ENCODE data around the gene COL23A1.

The COL23A1 gene

DNA sequence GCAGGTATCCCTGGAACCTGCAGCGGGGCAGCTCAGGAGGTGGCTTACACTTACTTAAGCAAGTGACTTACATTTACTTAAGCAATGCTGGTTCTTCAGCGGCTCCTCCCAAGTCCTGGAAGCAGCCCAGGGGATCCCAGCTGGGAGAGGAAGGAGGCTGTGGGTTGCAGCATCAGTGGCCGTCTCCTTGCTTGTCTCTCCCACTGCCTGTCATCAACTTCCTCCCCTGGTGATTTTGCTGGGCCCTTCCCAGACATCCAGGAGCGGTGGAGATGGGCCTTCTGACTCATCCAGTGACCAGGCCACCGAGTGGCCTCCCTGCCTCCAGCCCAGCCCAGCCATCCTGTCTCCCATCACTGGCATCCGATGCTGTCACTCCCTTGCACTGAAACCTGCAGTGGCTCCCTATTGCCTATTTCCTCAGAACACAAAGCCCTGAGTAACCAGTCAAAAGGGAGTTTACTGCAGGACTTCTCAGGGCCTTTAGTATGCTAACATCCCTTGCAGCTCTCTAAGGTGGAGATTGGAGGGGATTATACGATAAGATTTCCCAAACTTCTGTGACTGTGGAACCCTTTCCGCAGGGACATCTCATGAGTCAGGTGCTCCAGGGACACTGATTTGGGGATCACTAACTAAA, 201.7 kb downstream of the COL23A1 start:
- Histone ChIP-seq H3K4me1 (ENCODE audit: control insufficient read depth in 5 of 5, insufficient read depth in 5 of 5, low read length in 5 of 5) (peaks cover 0 to 17% (median 2%) of the 10 kb centered on the region in 5 donors), H3K9me3 (ENCODE audit: control insufficient read depth in 5 of 5, low read length in 5 of 5) (no peaks in the 10 kb centered on the region), H3K4me3 (ENCODE audit: low read depth in 1 of 5, low read length in 5 of 5) (no peak overlapping the region), H3K27ac (ENCODE audit: low read depth, low read length) (no peak overlapping the region), H3K27me3 (ENCODE audit: control insufficient read depth in 5 of 5, insufficient read depth in 4 of 5, low read length in 5 of 5) (peaks cover 22 to 46% (median 38%) of the 10 kb centered on the region in 5 donors), H3K36me3 (ENCODE audit: control insufficient read depth in 5 of 5, insufficient read depth in 5 of 5, low read length in 5 of 5) (no peaks in the 10 kb centered on the region), H3K9ac (ENCODE audit: low read length in 5 of 5) (no peak overlapping the region)

DNA sequence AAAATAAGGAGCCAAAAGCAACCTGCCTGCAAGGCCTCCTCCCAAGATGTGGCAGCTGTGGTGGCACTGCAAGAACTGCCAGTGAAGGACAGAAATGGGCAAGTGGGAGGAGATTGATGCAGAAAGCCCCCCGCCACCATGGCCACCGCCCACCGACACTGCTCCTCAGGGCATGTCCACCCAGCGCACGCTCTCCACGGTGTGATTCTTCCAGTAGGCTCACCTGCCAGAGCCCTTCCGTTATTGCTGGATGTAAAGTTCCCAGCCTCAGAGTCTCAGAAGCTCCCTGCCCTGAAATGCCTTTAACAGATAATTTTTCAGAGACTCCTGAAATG, 202.4 kb downstream of the COL23A1 start:
- peaks cover 23 to 52% (median 42%) of the 10 kb centered on the region in 5 donors for H3K27me3 ChIP-seq (ENCODE audit: control insufficient read depth in 5 of 5, insufficient read depth in 4 of 5, low read length in 5 of 5)
- H3K4me1 ChIP-seq (ENCODE audit: control insufficient read depth in 5 of 5, insufficient read depth in 5 of 5, low read length in 5 of 5) = peaks cover 0 to 15% (median 2%) of the 10 kb centered on the region in 5 donors
- H3K36me3 ChIP-seq (ENCODE audit: control insufficient read depth in 5 of 5, insufficient read depth in 5 of 5, low read length in 5 of 5) = no peaks in the 10 kb centered on the region
- no peak overlapping the region for H3K4me3 ChIP-seq (ENCODE audit: low read depth in 1 of 5, low read length in 5 of 5)
- no peak overlapping the region for H3K27ac ChIP-seq (ENCODE audit: low read depth, low read length)
- no peaks in the 10 kb centered on the region for H3K9me3 ChIP-seq (ENCODE audit: control insufficient read depth in 5 of 5, low read length in 5 of 5)
- no peak overlapping the region for H3K9ac ChIP-seq (ENCODE audit: low read length in 5 of 5)

- Histone ChIP-seq H3K9me3 (ENCODE audit: control insufficient read depth in 5 of 5, low read length in 5 of 5) (no peaks in the 10 kb centered on the region), H3K27me3 (ENCODE audit: control insufficient read depth in 5 of 5, insufficient read depth in 4 of 5, low read length in 5 of 5) (peaks cover 23 to 52% (median 42%) of the 10 kb centered on the region in 5 donors), H3K4me1 (ENCODE audit: control insufficient read depth in 5 of 5, insufficient read depth in 5 of 5, low read length in 5 of 5) (peaks cover 0 to 12% (median 2%) of the 10 kb centered on the region in 5 donors), H3K9ac (ENCODE audit: low read length in 5 of 5) (no peak overlapping the region), H3K4me3 (ENCODE audit: low read depth in 1 of 5, low read length in 5 of 5) (no peak overlapping the region), H3K36me3 (ENCODE audit: control insufficient read depth in 5 of 5, insufficient read depth in 5 of 5, low read length in 5 of 5) (no peaks in the 10 kb centered on the region), H3K27ac (ENCODE audit: low read depth, low read length) (no peak overlapping the region)
Measured at GRCh38 chr5:178387061-178387855, 202.9 kb downstream of the COL23A1 start.

DNA sequence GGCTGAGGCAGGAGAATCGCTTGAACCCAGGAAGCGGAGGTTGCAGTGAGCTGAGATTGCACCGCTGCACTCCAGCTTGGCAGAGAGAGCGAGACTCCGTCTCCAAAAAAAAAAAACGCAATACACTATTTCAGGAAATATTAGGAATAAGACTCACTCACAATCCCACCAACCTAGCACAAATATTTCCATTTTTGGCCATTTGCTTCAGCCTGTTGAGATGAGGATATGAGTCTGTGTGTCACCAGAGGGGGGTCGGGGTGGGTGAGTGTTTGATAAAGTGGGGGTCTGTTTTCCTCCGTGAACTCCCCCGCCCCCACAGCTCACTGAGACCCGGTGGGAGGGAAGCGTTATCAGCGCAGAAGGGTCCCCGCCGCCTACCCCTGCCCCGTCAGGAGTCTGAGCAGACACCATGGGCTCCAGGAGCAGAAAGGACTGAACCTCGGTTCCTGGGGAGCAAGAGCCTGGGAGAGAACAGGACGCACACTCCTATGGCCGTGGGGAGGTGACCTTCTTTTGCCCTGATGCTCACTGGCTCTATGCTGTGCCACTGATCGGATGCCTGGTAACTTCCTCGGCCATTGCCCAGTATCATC, 203.8 kb downstream of the COL23A1 start:
- Histone ChIP-seq H3K27me3 (ENCODE audit: control insufficient read depth in 5 of 5, insufficient read depth in 4 of 5, low read length in 5 of 5) (peaks cover 23 to 52% (median 42%) of the 10 kb centered on the region in 5 donors), H3K4me3 (ENCODE audit: low read depth in 1 of 5, low read length in 5 of 5) (no peak overlapping the region), H3K9me3 (ENCODE audit: control insufficient read depth in 5 of 5, low read length in 5 of 5) (no peaks in the 10 kb centered on the region), H3K36me3 (ENCODE audit: control insufficient read depth in 5 of 5, insufficient read depth in 5 of 5, low read length in 5 of 5) (no peaks in the 10 kb centered on the region), H3K9ac (ENCODE audit: low read length in 5 of 5) (no peak overlapping the region), H3K27ac (ENCODE audit: low read depth, low read length) (no peak overlapping the region), H3K4me1 (ENCODE audit: control insufficient read depth in 5 of 5, insufficient read depth in 5 of 5, low read length in 5 of 5) (peaks cover 0 to 12% (median 2%) of the 10 kb centered on the region in 5 donors)

GRCh38 chr5:178385496-178385890, 204.7 kb downstream of the COL23A1 start:
- Histone ChIP-seq H3K4me1 (ENCODE audit: control insufficient read depth in 5 of 5, insufficient read depth in 5 of 5, low read length in 5 of 5) (peaks cover 0 to 12% (median 2%) of the 10 kb centered on the region in 5 donors), H3K4me3 (ENCODE audit: low read depth in 1 of 5, low read length in 5 of 5) (no peak overlapping the region), H3K9me3 (ENCODE audit: control insufficient read depth in 5 of 5, low read length in 5 of 5) (no peaks in the 10 kb centered on the region), H3K36me3 (ENCODE audit: control insufficient read depth in 5 of 5, insufficient read depth in 5 of 5, low read length in 5 of 5) (no peaks in the 10 kb centered on the region), H3K27me3 (ENCODE audit: control insufficient read depth in 5 of 5, insufficient read depth in 4 of 5, low read length in 5 of 5) (peaks cover 21 to 52% (median 42%) of the 10 kb centered on the region in 5 donors), H3K27ac (ENCODE audit: low read depth, low read length) (no peak overlapping the region), H3K9ac (ENCODE audit: low read length in 5 of 5) (no peak overlapping the region)

GRCh38 chr5:178384816-178385495, 205.2 kb downstream of the COL23A1 start:
- no peak overlapping the region for H3K4me3 ChIP-seq (ENCODE audit: low read depth in 1 of 5, low read length in 5 of 5)
- no peak overlapping the region for H3K9ac ChIP-seq (ENCODE audit: low read length in 5 of 5)
- no peaks in the 10 kb centered on the region for H3K36me3 ChIP-seq (ENCODE audit: control insufficient read depth in 5 of 5, insufficient read depth in 5 of 5, low read length in 5 of 5)
- no peaks in the 10 kb centered on the region for H3K9me3 ChIP-seq (ENCODE audit: control insufficient read depth in 5 of 5, low read length in 5 of 5)
- H3K27me3 ChIP-seq (ENCODE audit: control insufficient read depth in 5 of 5, insufficient read depth in 4 of 5, low read length in 5 of 5) = peaks cover 20 to 50% (median 42%) of the 10 kb centered on the region in 5 donors
- H3K27ac ChIP-seq (ENCODE audit: low read depth, low read length) = no peak overlapping the region
- peaks cover 0 to 12% (median 2%) of the 10 kb centered on the region in 5 donors for H3K4me1 ChIP-seq (ENCODE audit: control insufficient read depth in 5 of 5, insufficient read depth in 5 of 5, low read length in 5 of 5)

GRCh38 chr5:178383919-178384815, 206.0 kb downstream of the COL23A1 start:
- H3K27ac ChIP-seq (ENCODE audit: low read depth, low read length) = no peak overlapping the region
- H3K27me3 ChIP-seq (ENCODE audit: control insufficient read depth in 5 of 5, insufficient read depth in 4 of 5, low read length in 5 of 5) = peaks cover 13 to 43% (median 38%) of the 10 kb centered on the region in 5 donors
- H3K4me3 ChIP-seq (ENCODE audit: low read depth in 1 of 5, low read length in 5 of 5) = no peak overlapping the region
- H3K9me3 ChIP-seq (ENCODE audit: control insufficient read depth in 5 of 5, low read length in 5 of 5) = no peaks in the 10 kb centered on the region
- no peak overlapping the region for H3K9ac ChIP-seq (ENCODE audit: low read length in 5 of 5)
- H3K36me3 ChIP-seq (ENCODE audit: control insufficient read depth in 5 of 5, insufficient read depth in 5 of 5, low read length in 5 of 5) = no peaks in the 10 kb centered on the region
- H3K4me1 ChIP-seq (ENCODE audit: control insufficient read depth in 5 of 5, insufficient read depth in 5 of 5, low read length in 5 of 5) = peaks cover 0 to 12% (median 2%) of the 10 kb centered on the region in 5 donors

GRCh38 chr5:178383301-178383918, 206.8 kb downstream of the COL23A1 start:
- Histone ChIP-seq H3K9me3 (ENCODE audit: control insufficient read depth in 5 of 5, low read length in 5 of 5) (no peaks in the 10 kb centered on the region), H3K27ac (ENCODE audit: low read depth, low read length) (no peak overlapping the region), H3K9ac (ENCODE audit: low read length in 5 of 5) (no peak overlapping the region), H3K4me3 (ENCODE audit: low read depth in 1 of 5, low read length in 5 of 5) (no peak overlapping the region), H3K27me3 (ENCODE audit: control insufficient read depth in 5 of 5, insufficient read depth in 4 of 5, low read length in 5 of 5) (peaks cover 13 to 36% (median 31%) of the 10 kb centered on the region in 5 donors), H3K36me3 (ENCODE audit: control insufficient read depth in 5 of 5, insufficient read depth in 5 of 5, low read length in 5 of 5) (no peaks in the 10 kb centered on the region), H3K4me1 (ENCODE audit: control insufficient read depth in 5 of 5, insufficient read depth in 5 of 5, low read length in 5 of 5) (peaks cover 0 to 12% (median 2%) of the 10 kb centered on the region in 5 donors)

GRCh38 chr5:178382754-178383164, 207.4 kb downstream of the COL23A1 start:
- Histone ChIP-seq H3K4me1 (ENCODE audit: control insufficient read depth in 5 of 5, insufficient read depth in 5 of 5, low read length in 5 of 5) (peaks cover 0 to 8% (median 2%) of the 10 kb centered on the region in 5 donors), H3K4me3 (ENCODE audit: low read depth in 1 of 5, low read length in 5 of 5) (no peak overlapping the region), H3K9ac (ENCODE audit: low read length in 5 of 5) (no peak overlapping the region), H3K27ac (ENCODE audit: low read depth, low read length) (no peak overlapping the region), H3K27me3 (ENCODE audit: control insufficient read depth in 5 of 5, insufficient read depth in 4 of 5, low read length in 5 of 5) (peaks cover 13 to 35% (median 30%) of the 10 kb centered on the region in 5 donors), H3K36me3 (ENCODE audit: control insufficient read depth in 5 of 5, insufficient read depth in 5 of 5, low read length in 5 of 5) (no peaks in the 10 kb centered on the region), H3K9me3 (ENCODE audit: control insufficient read depth in 5 of 5, low read length in 5 of 5) (no peaks in the 10 kb centered on the region)
